H1 (cell line): Measurements from ENCODE around the gene LRP11. TPM values are rescaled to one million over a fixed set of nuclear protein-coding genes. Genes with fewer than 3 reads are reported as not detected.

Experiments used
- polyA plus RNA-seq, 7 experiments: library from polyadenylated mRNA; depleted of rRNA in 3 of 7; stranded (reverse) in 5 of 7; unstranded in 2 of 7; fragments of >200 nt in 5 of 7; fragments of 200-250 nt in 2 of 7; gene quantifications; 1 replicate in 5 of 7; 2 replicates in 1 of 7; 4 replicates in 1 of 7; pipeline versions ENCODE4 v1.2.1 to v1.2.3, GENCODE V29; 2011 to 2013; ENCODE audit warnings: missing spikeins in 2 of 7, mixed read lengths in 2 of 7
- total RNA-seq: library from RNA; stranded (reverse); fragmentation: NEBNext Ultra II Directional; extraction: Animal tissue kit (Norgen Biotek cat#: 25700); gene quantifications from 2 replicates; pipeline ENCODE4 v1.2.1, GENCODE V29; 2021
- TF ChIP-seq, protein P1 (sequence below): fragments of 300-600 bp; sonication (generic); IDR thresholded peaks from 2 replicates; pipeline ENCODE4 v1.7.1; 2012; ENCODE audit warnings: low read length, moderate library complexity, mild to moderate bottlenecking, inconsistent platforms; ENCODE audit not compliant: insufficient replicate concordance

Gene LRP11
- total and polyA plus RNA-seq, 2 of the 8 experiments (the other 6 are each of a cell fraction or from before 2014, with no cell fraction given): 11.0 to 20.0 TPM

DNA sequence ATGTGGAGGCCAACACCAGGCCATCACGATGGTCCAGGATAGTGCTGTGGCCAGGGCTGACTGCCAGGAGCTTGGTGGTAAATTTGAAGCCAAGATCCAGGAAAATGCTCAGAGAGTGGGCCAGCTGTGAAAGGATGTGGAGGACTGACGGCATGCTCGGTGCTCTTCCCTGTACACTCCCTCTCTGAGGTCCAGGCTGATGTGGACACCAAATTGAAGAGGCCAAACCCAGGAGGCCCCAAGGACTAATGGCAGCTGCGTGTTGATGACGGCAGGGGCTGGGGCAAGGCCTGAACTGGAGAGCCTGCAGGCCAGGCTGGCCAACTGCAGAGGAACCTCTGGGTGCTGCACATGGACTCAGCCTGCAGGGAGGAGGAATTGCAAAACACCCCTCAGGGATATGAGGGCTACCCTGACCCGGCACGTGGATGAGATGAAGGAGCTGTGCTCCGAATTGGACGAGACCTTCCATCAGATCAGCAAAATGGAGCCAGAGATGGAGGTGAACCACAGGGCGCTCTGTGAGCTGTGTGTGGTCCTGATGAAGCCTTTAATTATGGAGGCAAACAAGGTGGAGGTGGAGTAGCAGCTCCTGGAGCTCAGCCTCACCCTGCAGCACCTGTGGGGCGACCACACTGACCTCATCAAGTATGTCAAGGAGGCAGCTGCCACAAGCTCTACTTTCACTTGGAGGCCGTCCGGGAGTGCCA, 40.7 kb upstream of the LRP11 start (continued):
- TF ChIP-seq, protein P1, sequence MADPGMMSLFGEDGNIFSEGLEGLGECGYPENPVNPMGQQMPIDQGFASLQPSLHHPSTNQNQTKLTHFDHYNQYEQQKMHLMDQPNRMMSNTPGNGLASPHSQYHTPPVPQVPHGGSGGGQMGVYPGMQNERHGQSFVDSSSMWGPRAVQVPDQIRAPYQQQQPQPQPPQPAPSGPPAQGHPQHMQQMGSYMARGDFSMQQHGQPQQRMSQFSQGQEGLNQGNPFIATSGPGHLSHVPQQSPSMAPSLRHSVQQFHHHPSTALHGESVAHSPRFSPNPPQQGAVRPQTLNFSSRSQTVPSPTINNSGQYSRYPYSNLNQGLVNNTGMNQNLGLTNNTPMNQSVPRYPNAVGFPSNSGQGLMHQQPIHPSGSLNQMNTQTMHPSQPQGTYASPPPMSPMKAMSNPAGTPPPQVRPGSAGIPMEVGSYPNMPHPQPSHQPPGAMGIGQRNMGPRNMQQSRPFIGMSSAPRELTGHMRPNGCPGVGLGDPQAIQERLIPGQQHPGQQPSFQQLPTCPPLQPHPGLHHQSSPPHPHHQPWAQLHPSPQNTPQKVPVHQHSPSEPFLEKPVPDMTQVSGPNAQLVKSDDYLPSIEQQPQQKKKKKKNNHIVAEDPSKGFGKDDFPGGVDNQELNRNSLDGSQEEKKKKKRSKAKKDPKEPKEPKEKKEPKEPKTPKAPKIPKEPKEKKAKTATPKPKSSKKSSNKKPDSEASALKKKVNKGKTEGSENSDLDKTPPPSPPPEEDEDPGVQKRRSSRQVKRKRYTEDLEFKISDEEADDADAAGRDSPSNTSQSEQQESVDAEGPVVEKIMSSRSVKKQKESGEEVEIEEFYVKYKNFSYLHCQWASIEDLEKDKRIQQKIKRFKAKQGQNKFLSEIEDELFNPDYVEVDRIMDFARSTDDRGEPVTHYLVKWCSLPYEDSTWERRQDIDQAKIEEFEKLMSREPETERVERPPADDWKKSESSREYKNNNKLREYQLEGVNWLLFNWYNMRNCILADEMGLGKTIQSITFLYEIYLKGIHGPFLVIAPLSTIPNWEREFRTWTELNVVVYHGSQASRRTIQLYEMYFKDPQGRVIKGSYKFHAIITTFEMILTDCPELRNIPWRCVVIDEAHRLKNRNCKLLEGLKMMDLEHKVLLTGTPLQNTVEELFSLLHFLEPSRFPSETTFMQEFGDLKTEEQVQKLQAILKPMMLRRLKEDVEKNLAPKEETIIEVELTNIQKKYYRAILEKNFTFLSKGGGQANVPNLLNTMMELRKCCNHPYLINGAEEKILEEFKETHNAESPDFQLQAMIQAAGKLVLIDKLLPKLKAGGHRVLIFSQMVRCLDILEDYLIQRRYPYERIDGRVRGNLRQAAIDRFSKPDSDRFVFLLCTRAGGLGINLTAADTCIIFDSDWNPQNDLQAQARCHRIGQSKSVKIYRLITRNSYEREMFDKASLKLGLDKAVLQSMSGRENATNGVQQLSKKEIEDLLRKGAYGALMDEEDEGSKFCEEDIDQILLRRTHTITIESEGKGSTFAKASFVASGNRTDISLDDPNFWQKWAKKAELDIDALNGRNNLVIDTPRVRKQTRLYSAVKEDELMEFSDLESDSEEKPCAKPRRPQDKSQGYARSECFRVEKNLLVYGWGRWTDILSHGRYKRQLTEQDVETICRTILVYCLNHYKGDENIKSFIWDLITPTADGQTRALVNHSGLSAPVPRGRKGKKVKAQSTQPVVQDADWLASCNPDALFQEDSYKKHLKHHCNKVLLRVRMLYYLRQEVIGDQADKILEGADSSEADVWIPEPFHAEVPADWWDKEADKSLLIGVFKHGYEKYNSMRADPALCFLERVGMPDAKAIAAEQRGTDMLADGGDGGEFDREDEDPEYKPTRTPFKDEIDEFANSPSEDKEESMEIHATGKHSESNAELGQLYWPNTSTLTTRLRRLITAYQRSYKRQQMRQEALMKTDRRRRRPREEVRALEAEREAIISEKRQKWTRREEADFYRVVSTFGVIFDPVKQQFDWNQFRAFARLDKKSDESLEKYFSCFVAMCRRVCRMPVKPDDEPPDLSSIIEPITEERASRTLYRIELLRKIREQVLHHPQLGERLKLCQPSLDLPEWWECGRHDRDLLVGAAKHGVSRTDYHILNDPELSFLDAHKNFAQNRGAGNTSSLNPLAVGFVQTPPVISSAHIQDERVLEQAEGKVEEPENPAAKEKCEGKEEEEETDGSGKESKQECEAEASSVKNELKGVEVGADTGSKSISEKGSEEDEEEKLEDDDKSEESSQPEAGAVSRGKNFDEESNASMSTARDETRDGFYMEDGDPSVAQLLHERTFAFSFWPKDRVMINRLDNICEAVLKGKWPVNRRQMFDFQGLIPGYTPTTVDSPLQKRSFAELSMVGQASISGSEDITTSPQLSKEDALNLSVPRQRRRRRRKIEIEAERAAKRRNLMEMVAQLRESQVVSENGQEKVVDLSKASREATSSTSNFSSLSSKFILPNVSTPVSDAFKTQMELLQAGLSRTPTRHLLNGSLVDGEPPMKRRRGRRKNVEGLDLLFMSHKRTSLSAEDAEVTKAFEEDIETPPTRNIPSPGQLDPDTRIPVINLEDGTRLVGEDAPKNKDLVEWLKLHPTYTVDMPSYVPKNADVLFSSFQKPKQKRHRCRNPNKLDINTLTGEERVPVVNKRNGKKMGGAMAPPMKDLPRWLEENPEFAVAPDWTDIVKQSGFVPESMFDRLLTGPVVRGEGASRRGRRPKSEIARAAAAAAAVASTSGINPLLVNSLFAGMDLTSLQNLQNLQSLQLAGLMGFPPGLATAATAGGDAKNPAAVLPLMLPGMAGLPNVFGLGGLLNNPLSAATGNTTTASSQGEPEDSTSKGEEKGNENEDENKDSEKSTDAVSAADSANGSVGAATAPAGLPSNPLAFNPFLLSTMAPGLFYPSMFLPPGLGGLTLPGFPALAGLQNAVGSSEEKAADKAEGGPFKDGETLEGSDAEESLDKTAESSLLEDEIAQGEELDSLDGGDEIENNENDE: no peak
